Ishikawa (cell line): ENCODE results near the gene SH3YL1.

ENCODE experiments used
- CEBPB ChIP-seq: IDR thresholded peaks from 2 replicates; pipeline ENCODE4 v1.6.1; 2012
- CREB1 ChIP-seq: IDR thresholded peaks from 2 replicates; pipeline ENCODE4 v1.6.1; 2012; ENCODE audit warnings: low read depth
- RAD21 ChIP-seq: IDR thresholded peaks from 2 replicates; pipeline ENCODE4 v1.6.1; 2012; ENCODE audit warnings: low read depth
- REST ChIP-seq: IDR thresholded peaks from 2 replicates; pipeline ENCODE4 v1.6.1; 2012; ENCODE audit warnings: low read depth, mild to moderate bottlenecking
- TAF1 ChIP-seq: IDR thresholded peaks from 2 replicates; pipeline ENCODE4 v1.6.1; 2012; ENCODE audit warnings: low read depth, mild to moderate bottlenecking
- YY1 ChIP-seq: IDR thresholded peaks from 2 replicates; pipeline ENCODE4 v1.6.1; 2012; ENCODE audit warnings: low read depth

GRCh38 chr2:274503-274902, 10.7 kb upstream of the SH3YL1 start:
- TF ChIP-seq TAF1: no peak
- TF ChIP-seq CEBPB: no peak
- no peak for TF ChIP-seq CREB1
- TF ChIP-seq RAD21: no peak
- no peak for TF ChIP-seq YY1
- no peak for TF ChIP-seq REST
